Stimulated activated CD4-positive, alpha-beta T cell treated with anti-CD3 and anti-CD28 coated beads, Interleukin-12 subunit alpha, Interleukin-12 subunit beta, amount 100 ng/mL, for 4 hours (primary cell): ENCODE data around the gene CEP89.
"Not testable (repeated sequence)": the region's sequence is repeated elsewhere in the genome, so short reads cannot be mapped to it uniquely, and the experiment has no call there.

ENCODE experiments used
- DNase-seq: peaks from one replicate; pipeline ENCODE4 v3.0.0-alpha.2; 2020

CEP89 gene

DNA sequence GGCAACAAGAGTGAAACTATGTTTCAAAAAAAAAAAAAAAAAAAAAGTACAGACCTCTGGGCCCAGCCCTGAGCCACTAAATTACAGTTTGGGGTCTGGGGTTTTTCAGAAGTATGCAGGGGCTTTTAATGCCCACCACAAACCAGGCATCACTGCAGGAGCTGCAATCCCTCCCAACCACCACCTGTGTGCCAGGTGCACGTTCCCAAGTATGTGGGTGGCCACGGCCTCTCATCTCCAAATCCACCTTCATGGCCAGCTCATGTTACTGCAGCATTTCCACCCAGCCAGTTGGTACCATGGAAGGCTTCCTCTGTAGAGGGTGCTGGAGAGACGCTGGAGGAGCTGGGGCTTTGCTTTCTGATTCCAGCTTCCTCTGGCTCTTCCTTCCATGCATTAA lies 26.5 kb downstream of the CEP89 start:
- DNase-seq, result no peak

DNA sequence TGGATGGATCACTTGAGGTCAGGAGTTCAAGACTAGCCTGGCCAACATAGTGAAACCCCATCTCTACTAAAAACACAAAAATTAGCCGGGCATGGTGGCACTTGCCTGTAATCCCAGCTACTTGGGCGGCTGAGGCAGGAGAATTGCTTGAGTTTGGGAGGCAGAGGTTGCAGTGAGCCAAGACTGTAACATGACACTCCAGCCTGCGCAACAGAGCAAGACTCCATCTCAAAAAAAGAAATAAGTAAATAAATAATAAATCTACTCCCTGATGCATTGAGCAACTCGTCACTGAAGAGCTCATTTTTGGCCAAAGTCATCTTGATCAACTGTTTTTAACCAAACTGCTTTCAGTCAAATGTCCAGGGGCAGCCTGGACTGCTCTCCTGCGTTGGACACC lies 30.5 kb downstream of the CEP89 start:
- not testable (repeated sequence) for DNase-seq

GRCh38 chr19:32936065-32936464 lies 35.7 kb downstream of the CEP89 start:
- DNase-seq, result no peak

- DNase-seq, result no peak
Observed at GRCh38 chr19:32935629-32936028, 36.1 kb downstream of the CEP89 start.

DNA sequence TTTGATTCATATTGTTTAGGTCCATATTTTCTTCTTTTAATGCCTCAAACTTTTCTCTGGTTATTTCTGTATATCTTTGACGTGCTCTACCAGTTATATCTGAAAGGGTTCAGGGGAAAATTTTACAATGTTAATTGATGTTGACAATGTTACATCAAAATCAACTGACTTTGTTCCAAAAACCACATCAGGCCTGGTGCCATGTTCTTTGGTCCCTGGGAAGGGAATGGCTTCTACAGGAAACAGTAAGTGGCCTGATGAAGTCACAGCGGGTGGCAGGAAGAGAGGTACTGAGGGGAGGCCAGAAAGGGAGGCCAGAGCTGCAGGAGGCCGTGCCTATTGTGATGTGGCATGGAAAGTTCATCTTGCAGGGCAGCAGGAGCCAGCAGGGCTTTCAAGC lies 38.2 kb downstream of the CEP89 start:
- no peak for DNase-seq

GRCh38 chr19:32930567-32930966 lies 41.2 kb downstream of the CEP89 start:
- no peak for DNase-seq

GRCh38 chr19:32928806-32929205 lies 43.0 kb downstream of the CEP89 start:
- no peak for DNase-seq

DNA sequence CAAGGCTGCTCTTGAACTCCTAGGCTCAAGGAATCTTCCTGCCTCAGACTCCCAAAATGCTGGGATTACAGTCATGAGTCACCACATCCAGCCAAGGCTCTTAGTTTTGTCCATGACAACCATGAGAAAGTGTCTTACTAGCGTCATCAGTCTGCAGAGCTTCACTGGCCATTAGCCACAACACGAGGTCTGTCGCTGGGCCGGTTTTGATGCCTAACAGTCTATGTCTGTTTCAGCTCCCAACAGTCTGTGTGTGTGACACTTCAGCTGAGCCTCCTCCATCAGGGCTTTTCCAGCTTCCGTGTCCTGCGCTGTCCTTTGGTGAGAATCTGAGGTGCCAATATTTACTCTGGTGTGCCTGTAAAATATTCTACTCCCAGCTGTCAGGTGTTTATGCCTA lies 47.6 kb downstream of the CEP89 start:
- no peak for DNase-seq

GRCh38 chr19:32921624-32922023 lies 50.1 kb downstream of the CEP89 start:
- no peak for DNase-seq

DNA sequence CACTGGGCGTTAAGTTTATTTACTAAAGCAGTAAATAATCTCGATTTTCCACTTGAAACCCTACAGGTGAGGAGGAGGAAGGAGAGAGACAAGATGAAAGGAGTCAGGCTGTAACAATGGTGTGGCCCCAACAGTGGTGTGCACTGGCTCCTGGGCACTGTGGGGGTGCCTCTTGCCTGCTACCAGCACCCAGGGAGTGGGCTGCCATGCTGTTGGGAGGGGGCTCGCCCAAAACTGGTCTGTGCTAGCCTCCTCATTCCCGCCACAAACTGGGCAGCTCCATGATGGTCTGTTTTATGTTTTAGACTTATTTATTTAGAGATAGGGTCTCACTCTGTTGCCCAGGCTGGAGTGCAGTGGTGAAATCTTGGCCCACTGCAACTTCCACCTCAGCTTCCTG lies 52.4 kb downstream of the CEP89 start:
- no peak for DNase-seq

GRCh38 chr19:32917616-32917996 lies 54.2 kb downstream of the CEP89 start:
- DNase-seq, result no peak

- DNase-seq, result no peak
Observed at GRCh38 chr19:32916969-32917615, 54.7 kb downstream of the CEP89 start.

- DNase-seq, result no peak
Observed at GRCh38 chr19:32914879-32915660, 56.7 kb downstream of the CEP89 start.

DNA sequence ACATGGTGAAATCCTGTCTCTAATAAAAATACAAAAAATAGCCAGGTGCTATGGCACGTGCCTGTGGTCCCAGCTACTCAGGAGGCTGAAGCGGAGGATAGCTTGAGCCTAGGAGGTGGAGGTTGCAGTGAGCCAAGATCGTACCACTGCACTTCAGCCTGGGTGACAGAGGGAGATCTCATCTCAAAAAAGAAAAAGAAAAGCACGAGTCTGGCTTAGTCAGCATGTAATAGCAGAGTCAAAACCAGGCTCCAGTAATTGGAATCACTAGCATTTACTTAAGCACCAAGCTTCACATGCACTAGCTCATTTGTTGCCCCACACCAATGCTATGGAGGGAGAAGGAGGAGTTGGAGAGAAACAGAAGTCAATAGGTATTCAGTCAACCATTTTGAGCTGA lies 60.3 kb downstream of the CEP89 start:
- no peak for DNase-seq

DNA sequence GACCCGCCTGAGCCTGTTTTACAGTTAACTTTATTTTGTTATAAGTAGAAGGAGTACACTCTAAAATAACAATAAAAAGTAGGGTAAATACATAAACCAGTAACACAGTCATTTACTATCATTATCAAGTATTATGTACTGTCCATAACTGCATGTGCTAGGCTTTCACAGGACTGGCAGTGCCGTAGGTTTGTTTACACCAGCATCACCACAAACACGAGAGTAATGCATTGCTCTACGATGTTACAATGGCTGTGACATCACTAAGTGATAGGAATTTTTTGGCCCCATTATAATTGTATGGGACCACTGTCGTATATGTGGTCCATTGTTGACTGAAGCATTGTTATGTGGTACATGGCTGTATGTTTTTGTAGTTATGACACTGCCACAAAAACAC lies 60.9 kb downstream of the CEP89 start:
- no peak for DNase-seq

DNA sequence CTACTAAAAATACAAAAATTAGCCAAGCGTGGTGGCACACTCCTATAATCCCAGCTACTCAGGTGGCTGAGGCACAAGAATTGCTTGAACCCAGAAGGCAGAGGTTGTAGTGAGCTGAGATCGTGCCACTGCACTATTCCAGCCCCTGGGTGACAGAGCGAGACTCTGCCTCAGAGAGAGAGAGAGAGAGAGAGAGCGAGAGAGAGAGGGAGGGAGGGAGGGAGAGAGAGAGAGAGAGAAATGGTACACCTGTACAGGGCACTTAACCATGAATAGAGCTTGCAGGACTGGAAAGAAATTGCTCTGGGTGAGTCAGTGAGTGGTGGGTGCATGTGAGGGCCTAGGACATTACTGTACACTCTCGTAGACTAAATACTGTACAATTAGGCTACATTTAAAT lies 61.7 kb downstream of the CEP89 start:
- no peak for DNase-seq

GRCh38 chr19:32909257-32909656 lies 62.5 kb downstream of the CEP89 start:
- no peak for DNase-seq

- DNase-seq, result no peak
Observed at GRCh38 chr19:32908641-32909190, 63.0 kb downstream of the CEP89 start.

DNA sequence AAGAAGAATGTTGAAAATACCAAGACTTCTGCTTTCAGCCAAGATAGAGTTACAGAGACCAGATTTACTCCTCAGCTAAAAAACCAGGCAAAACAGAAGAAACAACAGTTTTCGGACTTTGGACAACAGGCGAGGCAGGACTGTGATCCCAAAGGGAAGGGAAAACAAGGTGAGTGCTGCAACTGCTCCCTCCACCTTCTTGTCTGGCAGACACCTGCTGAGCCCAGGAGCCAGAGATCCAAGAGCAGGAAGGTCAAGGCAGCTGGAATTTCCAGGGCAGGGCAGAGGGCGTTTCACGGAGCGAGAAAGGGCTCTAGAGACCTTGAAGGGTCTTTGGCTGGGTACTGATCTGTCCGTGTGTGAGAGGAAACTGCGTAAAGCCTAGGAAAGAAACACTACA lies 69.3 kb downstream of the CEP89 start:
- no peak for DNase-seq

- no peak for DNase-seq
Observed at GRCh38 chr19:32901504-32902161, 70.1 kb downstream of the CEP89 start.

- DNase-seq, result no peak
Observed at GRCh38 chr19:32896516-32897214, 75.1 kb downstream of the CEP89 start.

DNA sequence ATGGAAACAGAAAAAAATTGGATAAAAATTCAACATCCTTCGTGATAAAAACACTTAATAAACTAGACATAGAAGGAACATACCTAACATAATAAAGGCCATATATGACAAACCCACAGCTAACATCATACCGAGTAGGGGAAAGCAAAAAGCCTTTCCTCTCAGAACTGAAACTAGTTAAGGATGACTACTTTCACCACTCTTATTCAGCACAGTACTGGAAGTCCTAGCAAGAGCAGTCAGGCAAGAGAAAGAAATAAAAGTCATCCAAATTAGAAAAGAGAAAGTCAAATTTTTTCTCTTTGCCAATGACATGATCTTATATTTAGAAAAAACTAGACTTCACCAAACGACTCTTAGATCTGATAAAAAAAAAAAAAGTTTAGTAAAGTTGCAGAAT lies 76.4 kb downstream of the CEP89 start:
- no peak for DNase-seq

GRCh38 chr19:32891609-32892008 lies 80.1 kb downstream of the CEP89 start:
- no peak for DNase-seq
